ENCODE results near the gene ZGRF1.

DNA sequence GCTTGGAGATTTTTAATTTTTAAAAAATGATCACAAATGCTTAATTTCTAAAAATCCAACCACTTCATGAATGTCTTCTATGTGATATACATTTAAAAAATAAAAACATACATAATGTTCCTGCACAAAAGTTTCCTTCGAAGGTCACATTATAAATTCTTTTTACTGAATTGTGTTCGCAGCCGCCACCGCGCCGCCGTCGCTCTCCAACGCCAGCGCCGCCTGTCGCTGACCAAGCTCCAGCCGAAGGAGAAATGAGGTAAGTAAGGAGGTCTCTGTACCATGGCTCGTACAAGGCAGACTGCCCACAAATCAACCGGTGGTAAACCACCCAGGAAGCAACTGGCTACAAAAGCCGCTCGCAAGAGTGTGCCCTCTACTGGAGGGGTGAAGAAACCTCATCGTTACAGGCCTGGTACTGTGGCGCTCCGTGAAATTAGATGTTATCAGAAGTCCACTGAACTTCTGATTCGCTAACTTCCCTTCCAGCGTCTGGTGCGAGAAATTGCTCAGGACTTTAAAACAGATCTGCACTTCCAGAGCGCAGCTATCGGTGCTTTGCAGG is 71.9 kb downstream of the ZGRF1 start:
- TF ChIP-seq HDAC1 (IDR thresholded peaks at IDR 0.05) = no peak
- TF ChIP-seq, protein P1, sequence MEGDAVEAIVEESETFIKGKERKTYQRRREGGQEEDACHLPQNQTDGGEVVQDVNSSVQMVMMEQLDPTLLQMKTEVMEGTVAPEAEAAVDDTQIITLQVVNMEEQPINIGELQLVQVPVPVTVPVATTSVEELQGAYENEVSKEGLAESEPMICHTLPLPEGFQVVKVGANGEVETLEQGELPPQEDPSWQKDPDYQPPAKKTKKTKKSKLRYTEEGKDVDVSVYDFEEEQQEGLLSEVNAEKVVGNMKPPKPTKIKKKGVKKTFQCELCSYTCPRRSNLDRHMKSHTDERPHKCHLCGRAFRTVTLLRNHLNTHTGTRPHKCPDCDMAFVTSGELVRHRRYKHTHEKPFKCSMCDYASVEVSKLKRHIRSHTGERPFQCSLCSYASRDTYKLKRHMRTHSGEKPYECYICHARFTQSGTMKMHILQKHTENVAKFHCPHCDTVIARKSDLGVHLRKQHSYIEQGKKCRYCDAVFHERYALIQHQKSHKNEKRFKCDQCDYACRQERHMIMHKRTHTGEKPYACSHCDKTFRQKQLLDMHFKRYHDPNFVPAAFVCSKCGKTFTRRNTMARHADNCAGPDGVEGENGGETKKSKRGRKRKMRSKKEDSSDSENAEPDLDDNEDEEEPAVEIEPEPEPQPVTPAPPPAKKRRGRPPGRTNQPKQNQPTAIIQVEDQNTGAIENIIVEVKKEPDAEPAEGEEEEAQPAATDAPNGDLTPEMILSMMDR (IDR thresholded peaks at IDR 0.05 in 2 of 3, conservative IDR thresholded peaks at IDR 0.05 in 1 of 3; ENCODE audit: insufficient read depth in 2 of 3, low read depth in 1 of 3, low read length in 3 of 3) = 0 out of 6 replicates have a peak, but pooled peaks of 1 of the 3 experiments have one; percentile 14
- TF ChIP-seq, protein P2, sequence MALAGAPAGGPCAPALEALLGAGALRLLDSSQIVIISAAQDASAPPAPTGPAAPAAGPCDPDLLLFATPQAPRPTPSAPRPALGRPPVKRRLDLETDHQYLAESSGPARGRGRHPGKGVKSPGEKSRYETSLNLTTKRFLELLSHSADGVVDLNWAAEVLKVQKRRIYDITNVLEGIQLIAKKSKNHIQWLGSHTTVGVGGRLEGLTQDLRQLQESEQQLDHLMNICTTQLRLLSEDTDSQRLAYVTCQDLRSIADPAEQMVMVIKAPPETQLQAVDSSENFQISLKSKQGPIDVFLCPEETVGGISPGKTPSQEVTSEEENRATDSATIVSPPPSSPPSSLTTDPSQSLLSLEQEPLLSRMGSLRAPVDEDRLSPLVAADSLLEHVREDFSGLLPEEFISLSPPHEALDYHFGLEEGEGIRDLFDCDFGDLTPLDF (CRISPR knock-in tag; IDR thresholded peaks at IDR 0.05) = no peak
- TF ChIP-seq NCOA1 (IDR thresholded peaks at IDR 0.05; ENCODE audit: low read depth) = no peak
- no peak for TF ChIP-seq HMG20B (CRISPR knock-in tag; IDR thresholded peaks at IDR 0.05)
- TF ChIP-seq EP300 (IDR thresholded peaks at IDR 0.05; ENCODE audit: low read length) = no peak
- TF ChIP-seq, protein P3, sequence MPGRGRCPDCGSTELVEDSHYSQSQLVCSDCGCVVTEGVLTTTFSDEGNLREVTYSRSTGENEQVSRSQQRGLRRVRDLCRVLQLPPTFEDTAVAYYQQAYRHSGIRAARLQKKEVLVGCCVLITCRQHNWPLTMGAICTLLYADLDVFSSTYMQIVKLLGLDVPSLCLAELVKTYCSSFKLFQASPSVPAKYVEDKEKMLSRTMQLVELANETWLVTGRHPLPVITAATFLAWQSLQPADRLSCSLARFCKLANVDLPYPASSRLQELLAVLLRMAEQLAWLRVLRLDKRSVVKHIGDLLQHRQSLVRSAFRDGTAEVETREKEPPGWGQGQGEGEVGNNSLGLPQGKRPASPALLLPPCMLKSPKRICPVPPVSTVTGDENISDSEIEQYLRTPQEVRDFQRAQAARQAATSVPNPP (IDR thresholded peaks at IDR 0.05; ENCODE audit: borderline replicate concordance, insufficient read depth, insufficient read length) = no peak
- TF ChIP-seq ZBTB1 (CRISPR knock-in tag; IDR thresholded peaks at IDR 0.05; ENCODE audit: borderline replicate concordance, low read depth) = no peak
